HG02798 (cell line): ENCODE data around the gene C1orf115.

ENCODE experiments used
- ATAC-seq: cut with Tn5 transposase; IDR thresholded peaks from one replicate; pipeline ENCODE4 v1.9.1; 2021; ENCODE audit warnings: mild to moderate bottlenecking; ENCODE audit not compliant: unreplicated experiment, poor library complexity

The C1orf115 gene

GRCh38 chr1:220692436-220693228 lies 2.5 kb downstream of the C1orf115 start:
- ATAC-seq, result no peak

DNA sequence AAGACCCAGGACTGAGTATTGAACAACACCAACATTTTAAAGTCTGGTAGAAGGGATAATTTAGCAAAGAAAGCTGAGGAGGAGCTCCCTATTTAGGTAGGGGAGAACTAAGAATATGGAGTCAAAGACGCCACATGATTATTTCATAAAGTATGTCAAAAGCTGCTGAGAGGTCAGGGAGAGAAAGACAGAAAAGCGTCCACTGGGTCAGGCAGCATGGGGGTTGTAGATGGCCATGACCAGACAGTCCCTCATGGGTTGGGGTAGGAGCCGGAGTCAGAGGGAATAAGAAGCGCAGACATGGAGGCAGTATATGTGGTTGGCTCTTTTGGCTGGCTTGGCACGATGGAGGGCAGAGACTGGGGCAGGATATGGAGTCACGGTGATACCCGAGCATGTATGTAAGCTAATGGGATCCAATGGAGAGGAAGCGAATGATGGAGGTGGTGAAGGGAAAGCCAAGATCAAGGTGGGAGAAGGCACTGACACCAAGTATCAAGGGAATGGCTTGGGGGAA lies 4.8 kb downstream of the C1orf115 start:
- no peak for ATAC-seq

GRCh38 chr1:220695426-220695825 lies 5.3 kb downstream of the C1orf115 start:
- ATAC-seq, result no peak

DNA sequence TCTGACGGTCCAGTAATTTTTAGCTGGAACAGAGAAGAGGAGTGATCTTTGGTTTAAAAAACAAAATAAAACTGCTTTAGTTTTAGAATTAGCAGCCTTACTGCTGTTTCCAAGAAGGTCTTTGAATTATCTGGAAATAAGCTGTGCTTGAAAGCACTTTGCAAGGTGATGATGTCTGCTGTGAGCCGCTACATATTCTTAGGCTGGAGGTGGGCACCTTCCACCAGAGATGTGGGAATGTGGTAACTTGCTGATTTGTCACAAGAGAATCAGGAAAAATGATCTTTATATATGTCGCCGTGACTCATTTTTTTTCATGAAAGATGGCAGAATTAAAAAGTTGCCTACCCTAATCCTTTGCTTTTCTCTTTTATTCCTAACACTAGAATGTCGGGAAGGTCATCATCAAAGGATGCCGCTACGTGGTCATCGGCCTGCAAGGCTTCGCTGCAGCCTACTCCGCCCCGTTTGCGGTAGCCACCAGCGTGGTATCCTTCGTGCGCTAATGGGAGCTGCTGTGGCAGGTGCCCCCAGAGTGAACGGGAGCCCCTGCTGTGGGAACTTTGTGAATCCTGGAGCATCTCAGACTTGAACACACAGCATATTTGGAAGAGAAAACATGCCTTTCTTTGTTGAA lies 6.2 kb downstream of the C1orf115 start:
- ATAC-seq, result no peak

DNA sequence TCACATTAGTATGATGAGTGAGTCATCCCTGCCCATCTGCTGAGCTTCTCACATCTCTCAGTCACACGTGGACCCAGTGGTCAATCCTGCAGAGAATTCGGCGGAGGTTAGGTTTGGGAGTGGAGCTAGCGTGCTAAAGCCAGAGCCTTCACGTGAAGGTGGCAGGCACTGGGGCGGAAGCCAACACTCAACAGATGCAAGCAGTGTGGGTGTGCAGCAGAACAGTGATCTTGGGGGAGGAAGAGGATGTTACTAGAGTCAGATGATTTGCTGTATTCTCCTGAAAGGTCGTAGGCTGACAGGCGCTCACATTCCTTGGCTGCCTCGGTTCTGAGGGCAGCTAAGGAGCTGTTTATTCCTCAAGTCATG lies 6.7 kb downstream of the C1orf115 start:
- ATAC-seq, result no peak

GRCh38 chr1:220697326-220697725 lies 7.2 kb downstream of the C1orf115 start:
- no peak for ATAC-seq

DNA sequence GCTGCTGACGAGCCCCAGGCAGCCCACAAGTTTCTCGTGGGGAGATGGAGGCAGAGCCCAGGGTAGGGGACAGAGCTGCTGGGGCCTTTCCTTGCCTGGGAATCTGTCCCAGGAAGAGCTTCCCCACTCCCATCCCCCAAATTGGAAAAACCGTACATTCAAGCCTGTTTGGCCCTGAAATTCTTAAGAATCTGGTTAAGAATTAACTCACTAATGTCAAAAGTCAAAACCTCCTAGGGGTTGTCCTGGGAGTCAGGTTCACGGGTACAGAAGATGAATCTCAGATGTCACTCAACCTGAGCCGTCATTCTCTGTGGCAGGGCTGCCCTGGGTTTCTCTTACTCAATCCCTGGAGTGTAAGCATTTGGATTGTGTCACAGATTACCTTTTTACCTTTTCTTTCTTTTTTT lies 8.4 kb downstream of the C1orf115 start:
- no peak for ATAC-seq

GRCh38 chr1:220699044-220699443 lies 8.9 kb downstream of the C1orf115 start:
- no peak for ATAC-seq

GRCh38 chr1:220700556-220701179 lies 10.5 kb downstream of the C1orf115 start:
- ATAC-seq, result no peak

DNA sequence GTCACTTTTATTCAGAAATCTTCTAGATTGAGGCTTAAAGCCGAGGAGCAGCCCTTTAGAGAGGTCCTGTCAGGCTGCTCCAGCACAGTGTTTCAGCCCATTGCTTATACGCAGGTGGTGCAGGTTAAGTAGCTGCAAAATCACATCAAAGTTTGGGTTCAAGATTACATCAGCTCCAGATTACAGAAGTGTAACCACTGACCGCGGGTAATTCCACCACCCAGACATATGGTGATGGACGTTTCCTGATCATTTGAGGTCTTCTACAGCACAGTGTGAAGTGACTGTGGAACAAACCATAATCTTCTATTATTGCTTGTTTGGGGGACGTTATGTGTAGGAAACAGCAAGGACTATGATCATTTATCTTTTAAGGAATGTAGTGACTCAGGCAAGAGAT lies 11.8 kb downstream of the C1orf115 start:
- ATAC-seq, result no peak

- no peak for ATAC-seq
These were observed 12.6 kb downstream of the C1orf115 start for GRCh38 chr1:220702733-220703270.

GRCh38 chr1:220703305-220703704 lies 13.1 kb downstream of the C1orf115 start:
- ATAC-seq, result no peak

DNA sequence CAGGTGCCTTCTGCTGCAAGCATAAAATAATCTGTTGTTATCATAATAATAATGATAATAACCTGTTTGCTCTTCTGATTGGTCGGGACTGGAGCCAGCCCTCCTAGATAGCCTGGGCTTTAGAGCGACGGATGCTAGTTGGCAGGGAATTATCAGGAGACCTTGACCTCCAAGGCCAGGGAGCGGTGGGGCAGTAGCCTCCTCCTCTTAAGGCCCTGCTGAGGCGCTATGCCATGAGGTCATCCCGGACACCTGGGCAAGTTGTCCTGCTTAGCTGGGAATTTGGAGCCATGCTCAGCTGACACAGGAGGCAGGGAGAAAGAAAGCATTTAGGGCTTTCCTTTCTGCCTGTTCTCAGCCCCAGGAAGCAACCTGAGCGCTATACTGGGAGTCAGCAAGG lies 15.6 kb downstream of the C1orf115 start:
- ATAC-seq, result no peak

DNA sequence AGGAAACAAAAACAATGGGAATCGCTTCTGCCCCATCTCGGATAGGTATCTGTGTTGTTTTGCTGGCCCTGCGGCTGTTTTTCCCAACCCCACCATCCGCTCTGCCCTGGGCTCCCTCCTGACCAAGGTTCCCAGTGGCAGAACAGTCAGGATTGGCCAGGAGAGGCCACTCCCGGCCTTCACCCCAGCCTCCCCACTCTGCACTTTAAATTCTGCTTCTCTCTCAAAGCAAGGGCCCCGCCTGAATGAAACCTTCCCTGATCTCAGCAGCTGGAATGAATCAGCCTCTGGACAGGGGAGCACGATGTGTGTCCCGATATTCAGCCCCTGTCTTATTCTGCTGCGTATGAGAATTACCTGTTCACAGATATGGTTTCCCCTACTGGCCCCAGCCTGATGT lies 16.3 kb downstream of the C1orf115 start:
- ATAC-seq, result no peak

- ATAC-seq, result no peak
These were observed 17.0 kb downstream of the C1orf115 start for GRCh38 chr1:220707160-220707559.

- no peak for ATAC-seq
These were observed 18.1 kb downstream of the C1orf115 start for GRCh38 chr1:220708244-220708643.

DNA sequence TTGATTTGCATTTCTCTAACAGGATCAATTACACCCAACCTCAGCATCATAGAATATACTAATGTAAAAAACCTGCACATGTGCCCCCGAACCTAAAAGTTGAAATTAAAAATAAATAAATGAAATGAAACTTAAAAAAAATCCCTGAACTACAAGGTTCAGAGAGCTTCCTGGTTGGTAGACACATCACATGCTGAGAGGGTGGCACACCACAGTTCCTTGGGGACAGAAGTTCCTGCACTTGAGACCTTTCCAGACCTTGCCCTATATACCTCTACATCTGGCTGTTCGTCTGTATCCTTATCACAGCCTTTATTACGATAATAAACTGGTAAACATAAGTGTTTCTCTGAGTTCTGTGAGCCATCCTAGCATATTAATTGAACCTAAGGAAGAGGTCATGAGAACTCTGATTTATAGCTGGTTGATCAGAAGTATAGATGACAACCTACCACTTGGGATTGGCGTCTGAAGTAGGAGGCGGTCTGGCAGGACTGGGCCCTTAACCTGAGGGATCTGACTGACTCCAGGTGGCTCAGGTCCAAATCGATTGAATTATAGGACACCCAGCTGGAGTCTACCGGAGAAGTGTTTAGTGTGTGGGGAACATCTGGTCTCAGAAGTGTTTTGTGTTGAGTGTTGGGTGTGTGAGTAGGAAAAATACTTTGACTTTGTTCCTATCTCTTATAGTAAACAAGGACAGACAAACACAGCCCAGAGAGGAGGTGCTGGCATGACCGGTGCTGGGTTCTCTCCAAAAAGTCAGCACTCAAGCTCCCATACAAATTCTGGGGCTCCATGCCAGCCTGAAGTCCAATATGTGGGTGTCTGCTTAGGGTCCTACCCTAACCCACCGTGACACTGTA lies 19.0 kb downstream of the C1orf115 start:
- ATAC-seq, result no peak

GRCh38 chr1:220710333-220710732 lies 20.2 kb downstream of the C1orf115 start:
- ATAC-seq, result no peak

DNA sequence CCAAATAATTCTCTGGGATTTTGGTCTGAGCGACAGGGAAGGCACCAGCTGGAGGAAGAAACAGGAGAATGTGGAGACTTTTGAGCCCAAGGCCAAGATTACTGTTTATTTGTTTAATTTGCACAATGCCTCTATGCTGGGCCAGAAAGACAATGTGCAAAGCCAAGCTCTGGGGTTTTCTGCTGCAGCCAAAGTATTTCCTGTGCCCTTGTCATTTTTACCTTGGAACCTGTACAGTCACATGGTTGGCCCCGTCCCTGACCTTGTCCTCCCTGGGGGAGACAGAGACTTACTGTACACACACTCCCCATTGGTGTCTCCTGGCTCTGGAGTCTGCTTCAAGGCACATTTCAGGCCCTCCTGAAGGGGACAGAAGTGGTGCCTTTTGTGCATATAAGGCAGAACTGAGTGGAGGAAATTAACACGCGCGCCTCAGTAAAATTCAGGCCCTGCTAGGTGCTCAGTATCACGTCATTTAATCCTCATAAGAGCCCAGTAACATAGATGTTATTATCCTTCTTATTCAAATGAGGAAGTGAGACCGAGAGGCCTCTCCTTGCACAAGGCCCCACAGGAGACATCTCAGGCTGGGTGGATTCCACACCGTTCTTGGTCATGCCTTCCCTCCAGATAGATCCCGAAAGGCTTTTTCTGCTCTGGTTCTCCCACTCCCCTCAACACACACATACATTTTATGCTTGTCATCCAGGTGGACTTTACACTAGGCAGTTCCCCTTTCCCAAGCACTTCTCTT lies 21.1 kb downstream of the C1orf115 start:
- peak; percentile 83 for ATAC-seq
